ENCODE measurements around the gene ART4.
A peak's percentile ranks its signal among the peaks of the same experiment; 100 is the strongest.

Gene ART4

DNA sequence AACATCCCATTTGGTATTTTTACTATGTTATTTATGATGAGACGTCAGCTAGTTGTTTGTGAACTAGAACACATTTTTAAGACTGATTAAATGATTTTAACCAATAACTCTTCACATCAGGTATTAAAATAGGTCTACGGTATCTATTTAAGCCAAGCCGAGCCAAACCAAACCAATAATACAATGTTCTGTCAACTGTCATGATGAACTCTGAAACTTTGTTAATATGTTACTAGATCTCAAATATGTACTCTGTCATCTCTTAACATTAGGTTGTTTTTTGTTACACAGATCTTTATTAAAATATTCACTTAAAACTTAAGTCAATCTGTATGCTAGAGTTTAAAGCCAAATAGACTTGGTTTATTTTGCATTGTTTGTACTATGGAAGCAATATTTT, 1.0 kb downstream of the ART4 start:
- Mint-ChIP-seq H3K27ac (no peak overlapping the region), H3K9me3 (no peaks in the 10 kb centered on the region), H3K4me1 (peaks cover 6 to 22% of the 10 kb centered on the region in 2 donors), H3K27me3 (peaks cover 0 to 3% of the 10 kb centered on the region in 2 donors), H3K4me3 (no peak overlapping the region), H3K36me3 (no peaks in the 10 kb centered on the region)
- DNase-seq (no peak), ATAC-seq (replicated peaks) (no peak)

DNA sequence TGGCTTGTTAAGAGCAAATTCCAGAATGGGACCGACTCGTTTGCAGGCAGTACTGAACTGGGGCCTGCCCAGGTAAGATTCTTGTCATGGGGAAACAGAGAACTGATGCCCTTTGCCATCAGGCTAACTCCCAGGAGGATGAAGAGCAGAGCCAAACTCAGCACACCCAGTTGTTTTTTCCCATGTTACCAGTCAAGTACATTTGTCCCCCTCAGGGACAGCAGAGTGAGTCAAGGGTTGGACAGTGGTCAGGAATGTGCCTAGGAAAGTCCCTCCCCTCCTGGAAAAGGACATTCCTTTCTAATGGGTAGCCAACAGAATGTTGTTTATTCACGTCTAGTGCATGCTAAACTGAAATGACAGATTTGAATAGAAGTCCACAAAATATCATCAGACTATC, 1.6 kb downstream of the ART4 start:
- Mint-ChIP-seq H3K4me3 (no peak overlapping the region), H3K27me3 (peaks cover 0 to 3% of the 10 kb centered on the region in 2 donors), H3K27ac (no peak overlapping the region), H3K9me3 (no peaks in the 10 kb centered on the region), H3K4me1 (peaks cover 6 to 22% of the 10 kb centered on the region in 2 donors), H3K36me3 (no peaks in the 10 kb centered on the region)
- ATAC-seq (replicated peaks) (no peak), DNase-seq (no peak)

DNA sequence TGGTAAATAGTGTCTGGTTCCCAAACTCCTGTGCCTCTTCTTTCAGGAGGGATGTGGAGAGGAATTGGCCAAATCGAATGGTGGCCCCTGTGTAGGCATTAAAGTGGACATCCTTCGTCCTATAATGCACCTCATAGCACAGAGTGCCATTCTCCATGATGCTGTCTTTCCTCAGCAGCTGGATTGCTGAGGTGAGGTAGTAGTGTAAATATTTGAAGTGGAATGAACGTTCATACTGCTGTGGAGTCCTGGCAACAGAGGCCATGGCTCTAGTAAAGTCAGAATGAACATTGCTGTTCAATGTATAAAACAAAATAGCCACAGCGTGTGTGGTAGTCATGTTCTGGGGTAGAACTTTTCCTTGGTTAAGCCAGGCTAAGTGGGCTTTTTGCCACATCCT, 2.7 kb downstream of the ART4 start:
- Mint-ChIP-seq H3K4me1 (peaks cover 3 to 13% of the 10 kb centered on the region in 2 donors), H3K27ac (no peak overlapping the region)
- no peak for ATAC-seq (replicated peaks)

DNA sequence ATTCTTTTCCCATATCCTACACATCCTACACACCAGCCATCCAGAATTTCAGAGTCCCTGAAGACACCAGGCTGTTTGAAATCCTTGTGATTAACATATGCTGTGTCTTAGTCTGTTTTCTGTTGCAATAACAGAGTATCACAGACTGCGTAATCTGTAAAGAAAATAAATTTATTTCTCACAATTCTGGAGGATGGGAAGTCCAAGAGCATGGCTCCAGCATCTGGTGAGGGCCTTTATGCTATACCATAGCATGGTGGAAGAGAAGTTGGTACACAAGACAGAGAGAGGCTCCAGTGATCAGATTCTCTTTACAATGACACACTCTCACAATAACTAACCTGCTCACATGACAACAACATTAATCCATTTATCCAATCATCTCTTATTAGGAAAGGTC, 4.1 kb downstream of the ART4 start:
- peaks cover 4 to 8% of the 10 kb centered on the region in 2 donors for H3K4me1 Mint-ChIP-seq
- ATAC-seq (replicated peaks) (no peak), DNase-seq (no peak)
- H3K4me3 Mint-ChIP-seq = no peak overlapping the region
- peaks cover 0 to 7% of the 10 kb centered on the region in 2 donors for H3K27me3 Mint-ChIP-seq
- no peaks in the 10 kb centered on the region for H3K9me3 Mint-ChIP-seq
- no peaks in the 10 kb centered on the region for H3K36me3 Mint-ChIP-seq
- H3K27ac Mint-ChIP-seq = no peak overlapping the region

More for the DNA sequence above, 2.7 kb downstream of the ART4 start:
- H3K27me3 Mint-ChIP-seq = peaks cover 0 to 3% of the 10 kb centered on the region in 2 donors
- no peak for DNase-seq
- no peaks in the 10 kb centered on the region for H3K9me3 Mint-ChIP-seq
- no peaks in the 10 kb centered on the region for H3K36me3 Mint-ChIP-seq
- H3K4me3 Mint-ChIP-seq = no peak overlapping the region

DNA sequence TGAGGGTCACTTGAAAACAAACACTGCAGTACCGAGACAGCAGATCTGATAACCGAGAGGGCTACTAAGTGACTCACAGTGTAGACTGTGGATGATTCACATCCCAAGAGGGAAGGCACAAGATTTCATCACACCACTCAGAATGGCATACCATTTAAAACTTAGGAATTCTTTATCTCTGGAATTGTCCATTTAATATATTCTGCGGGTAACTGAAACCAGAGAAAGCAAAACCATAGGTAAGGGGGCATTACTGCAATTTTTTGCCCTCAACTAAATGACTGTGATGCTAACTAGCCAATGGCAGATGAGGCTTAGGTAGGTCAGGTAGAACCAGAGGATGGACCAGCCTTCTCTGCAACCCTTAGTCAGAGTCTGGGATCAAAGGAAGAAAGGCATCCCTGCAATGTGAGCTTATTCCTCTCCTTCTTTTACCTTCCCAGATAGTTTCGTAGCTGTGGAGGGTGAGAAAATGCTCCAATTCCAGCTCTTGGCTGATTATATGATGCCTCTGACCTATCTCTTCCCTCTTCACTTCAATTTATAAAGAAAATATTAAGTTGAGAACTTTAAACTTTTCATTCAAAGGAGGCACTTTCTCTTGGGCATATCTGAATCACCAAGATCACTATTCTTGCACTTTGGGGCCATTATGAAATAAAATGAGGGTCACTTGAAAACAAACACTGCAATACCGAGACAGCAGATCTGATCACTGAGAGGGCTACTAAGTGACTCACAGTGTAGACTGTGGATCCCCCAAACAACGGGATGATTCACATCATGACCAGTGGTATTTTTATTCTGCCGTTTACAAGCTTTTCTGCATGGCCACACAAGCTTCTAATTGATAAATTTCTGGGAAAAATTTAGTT, 6.8 kb downstream of the ART4 start:
- peaks cover 0 to 4% of the 10 kb centered on the region in 2 donors for H3K36me3 Mint-ChIP-seq
- no peak for DNase-seq
- H3K27ac Mint-ChIP-seq = no peak overlapping the region
- peaks cover 4 to 5% of the 10 kb centered on the region in 2 donors for H3K4me1 Mint-ChIP-seq
- H3K4me3 Mint-ChIP-seq = no peak overlapping the region
- peaks cover 5 to 14% of the 10 kb centered on the region in 2 donors for H3K27me3 Mint-ChIP-seq
- no peaks in the 10 kb centered on the region for H3K9me3 Mint-ChIP-seq
- no peak for ATAC-seq (replicated peaks)

DNA sequence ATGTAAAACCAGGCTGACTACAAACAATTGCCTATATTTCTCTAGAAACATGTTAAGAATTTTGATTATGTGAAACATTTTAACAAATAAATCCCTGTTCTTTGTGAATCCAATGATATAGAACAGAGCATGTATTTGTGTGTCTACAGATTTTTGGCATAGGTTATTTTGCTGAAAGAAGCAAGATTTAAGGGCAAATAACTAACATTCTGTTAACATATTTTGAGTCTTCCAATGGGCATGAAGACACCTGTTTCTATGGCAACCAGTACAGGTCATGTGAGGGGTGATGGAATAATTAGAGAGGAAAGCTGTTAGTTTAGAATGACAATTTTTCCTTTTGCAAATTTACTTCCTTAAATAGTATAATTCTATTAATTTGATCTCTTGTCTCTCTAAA, 8.8 kb downstream of the ART4 start:
- ATAC-seq (replicated peaks) = no peak
- DNase-seq = no peak
- Mint-ChIP-seq H3K36me3 (peaks cover 0 to 5% of the 10 kb centered on the region in 2 donors), H3K4me3 (no peak overlapping the region), H3K4me1 (peaks cover 0 to 4% of the 10 kb centered on the region in 2 donors), H3K27me3 (peaks cover 5 to 14% of the 10 kb centered on the region in 2 donors), H3K27ac (no peak overlapping the region), H3K9me3 (no peaks in the 10 kb centered on the region)

DNA sequence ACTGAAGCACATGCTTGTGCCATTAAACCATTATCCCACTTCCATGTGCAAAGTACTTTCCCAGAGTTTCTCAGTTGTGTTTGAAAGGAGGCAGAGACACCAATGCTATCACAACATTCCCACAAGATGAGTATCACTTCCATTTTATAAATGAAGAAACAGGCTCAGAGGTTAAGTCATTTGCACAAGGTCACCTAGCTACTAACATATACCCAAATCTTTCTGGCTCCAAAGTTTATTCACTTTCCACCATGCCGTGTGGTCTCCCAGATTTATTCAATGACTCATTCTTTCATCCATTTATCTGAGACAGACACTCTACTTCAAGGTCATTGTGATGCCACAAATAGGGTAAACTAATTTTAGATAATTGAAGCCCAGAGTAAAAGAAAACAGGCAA, 9.4 kb downstream of the ART4 start:
- Mint-ChIP-seq H3K36me3 (peaks cover 0 to 5% of the 10 kb centered on the region in 2 donors), H3K27me3 (peaks cover 5 to 14% of the 10 kb centered on the region in 2 donors), H3K4me1 (peaks cover 0 to 4% of the 10 kb centered on the region in 2 donors), H3K9me3 (no peaks in the 10 kb centered on the region), H3K27ac (no peak overlapping the region), H3K4me3 (no peak overlapping the region)
- ATAC-seq (replicated peaks) (no peak), DNase-seq (no peak)

DNA sequence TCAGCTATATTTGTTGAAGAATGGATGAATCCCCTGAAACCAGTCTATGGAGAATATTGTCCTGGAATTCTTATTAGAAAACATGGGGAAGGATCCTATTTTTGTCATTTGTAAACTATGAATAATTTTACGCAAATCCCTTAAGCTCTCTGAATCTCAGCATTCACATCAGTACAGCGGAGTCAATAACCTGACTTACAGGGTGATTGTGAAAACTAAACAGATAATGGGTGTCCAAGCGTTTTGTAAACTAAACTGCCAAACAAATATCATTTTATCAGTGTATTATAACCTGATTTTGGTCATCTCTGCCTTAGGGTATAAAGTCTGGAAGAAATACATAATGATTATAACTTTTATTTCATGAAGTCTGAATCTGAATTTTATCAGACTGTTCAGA, 10.0 kb downstream of the ART4 start:
- Mint-ChIP-seq H3K27ac (no peak overlapping the region), H3K27me3 (peaks cover 5 to 11% of the 10 kb centered on the region in 2 donors), H3K4me3 (no peak overlapping the region), H3K4me1 (peaks cover 0 to 4% of the 10 kb centered on the region in 2 donors), H3K36me3 (peaks cover 0 to 5% of the 10 kb centered on the region in 2 donors), H3K9me3 (no peaks in the 10 kb centered on the region)
- no peak for DNase-seq
- no peak for ATAC-seq (replicated peaks)

DNA sequence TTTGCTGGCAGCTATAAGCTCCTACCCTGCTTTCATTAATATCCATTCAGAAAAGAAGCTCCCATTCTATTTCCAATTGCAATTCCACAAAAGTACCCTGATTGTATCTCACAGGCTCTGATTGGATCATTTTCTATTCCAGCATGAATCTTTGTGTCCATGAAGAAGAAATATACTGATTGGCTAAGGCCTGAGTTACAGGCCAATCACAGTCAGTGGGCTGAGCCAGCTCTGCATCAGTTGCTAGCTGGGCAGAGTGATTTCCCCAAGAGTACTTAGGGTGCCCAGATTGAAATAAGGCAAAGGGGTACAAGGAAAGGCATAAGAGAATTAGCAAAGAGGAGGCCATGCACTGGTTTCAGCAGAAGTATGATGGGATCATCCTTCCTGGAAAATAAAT, 14.4 kb downstream of the ART4 start:
- DNase-seq (no peak), ATAC-seq (replicated peaks) (peak; percentile 66 to 68)
- Mint-ChIP-seq H3K36me3 (peaks cover 0 to 5% of the 10 kb centered on the region in 2 donors), H3K4me3 (no peak overlapping the region), H3K27ac (no peak overlapping the region), H3K4me1 (no peaks in the 10 kb centered on the region), H3K27me3 (peaks cover 3 to 7% of the 10 kb centered on the region in 2 donors), H3K9me3 (no peaks in the 10 kb centered on the region)

DNA sequence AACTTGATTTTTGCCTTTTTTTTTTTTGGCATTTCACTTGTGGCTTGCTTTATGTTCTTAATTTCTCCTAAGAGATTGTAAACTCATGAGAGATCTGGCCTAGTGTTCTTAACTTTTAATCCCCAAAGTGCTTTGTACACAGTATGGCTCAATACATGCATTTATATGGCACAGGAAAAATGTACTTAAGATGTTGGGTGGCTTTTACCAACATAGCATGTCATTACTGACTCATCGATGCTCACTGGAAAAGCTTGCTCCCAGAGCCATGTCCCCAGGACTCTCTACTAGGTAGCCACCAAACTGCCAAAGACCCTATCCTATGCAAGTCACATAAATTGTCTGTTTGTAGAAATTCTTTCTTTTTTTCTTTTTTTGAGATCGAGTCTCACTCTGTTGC, 16.3 kb downstream of the ART4 start:
- DNase-seq = no peak
- H3K27ac Mint-ChIP-seq = no peak overlapping the region
- peaks cover under 1 to 5% of the 10 kb centered on the region in 2 donors for H3K36me3 Mint-ChIP-seq
- no peak for ATAC-seq (replicated peaks)
- no peak overlapping the region for H3K4me3 Mint-ChIP-seq
- H3K27me3 Mint-ChIP-seq = peaks cover 0 to 3% of the 10 kb centered on the region in 2 donors
- no peaks in the 10 kb centered on the region for H3K9me3 Mint-ChIP-seq
- H3K4me1 Mint-ChIP-seq = no peaks in the 10 kb centered on the region

DNA sequence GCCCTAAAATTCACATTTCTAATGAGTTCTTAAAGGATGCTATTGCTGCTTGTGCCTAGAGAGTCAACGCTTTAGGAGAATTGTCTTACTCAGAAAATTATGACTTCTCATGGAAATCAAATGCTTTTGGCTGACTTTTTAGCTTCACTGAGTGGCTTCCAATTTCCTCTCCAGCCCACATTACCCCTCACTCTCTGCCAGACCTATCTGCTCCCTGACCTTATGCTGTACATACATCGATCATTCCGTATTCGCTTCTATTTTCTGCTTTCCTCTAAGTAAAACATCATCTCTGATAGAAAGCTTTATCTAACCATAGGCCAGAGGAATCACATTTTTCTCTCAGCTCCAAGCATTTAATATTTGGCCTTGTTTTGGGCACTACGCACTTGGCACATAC, 16.8 kb downstream of the ART4 start:
- no peak overlapping the region for H3K4me3 Mint-ChIP-seq
- H3K36me3 Mint-ChIP-seq = peaks cover 1% of the 10 kb centered on the region in 2 donors
- ATAC-seq (replicated peaks) = no peak
- no peaks in the 10 kb centered on the region for H3K4me1 Mint-ChIP-seq
- no peaks in the 10 kb centered on the region for H3K9me3 Mint-ChIP-seq
- no peak for DNase-seq
- no peaks in the 10 kb centered on the region for H3K27me3 Mint-ChIP-seq
- H3K27ac Mint-ChIP-seq = no peak overlapping the region

DNA sequence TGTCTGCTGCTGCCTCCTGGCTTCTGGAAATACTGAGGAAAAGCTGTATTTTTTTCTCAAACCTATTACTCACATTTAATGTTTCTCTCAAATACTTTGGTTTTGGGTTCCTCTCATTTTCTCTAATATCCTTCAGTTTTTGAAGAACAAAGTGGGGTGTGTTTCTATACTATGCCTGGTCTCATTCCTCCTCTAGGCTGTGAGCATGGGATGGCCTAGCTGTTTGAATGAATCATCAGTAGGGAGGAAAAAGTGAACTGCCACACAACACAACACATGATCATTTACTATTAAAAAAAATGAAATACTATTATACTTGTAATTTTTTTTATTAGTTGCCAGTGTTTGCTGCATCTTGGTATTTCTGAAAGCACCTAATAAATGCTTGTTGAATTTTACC, 18.1 kb downstream of the ART4 start:
- DNase-seq (no peak), ATAC-seq (replicated peaks) (no peak)
- no peak overlapping the region for H3K27ac Mint-ChIP-seq
- H3K4me1 Mint-ChIP-seq = no peaks in the 10 kb centered on the region
- H3K27me3 Mint-ChIP-seq = no peaks in the 10 kb centered on the region
- H3K36me3 Mint-ChIP-seq = peaks cover 1 to 3% of the 10 kb centered on the region in 2 donors
- no peak overlapping the region for H3K4me3 Mint-ChIP-seq
- no peaks in the 10 kb centered on the region for H3K9me3 Mint-ChIP-seq

DNA sequence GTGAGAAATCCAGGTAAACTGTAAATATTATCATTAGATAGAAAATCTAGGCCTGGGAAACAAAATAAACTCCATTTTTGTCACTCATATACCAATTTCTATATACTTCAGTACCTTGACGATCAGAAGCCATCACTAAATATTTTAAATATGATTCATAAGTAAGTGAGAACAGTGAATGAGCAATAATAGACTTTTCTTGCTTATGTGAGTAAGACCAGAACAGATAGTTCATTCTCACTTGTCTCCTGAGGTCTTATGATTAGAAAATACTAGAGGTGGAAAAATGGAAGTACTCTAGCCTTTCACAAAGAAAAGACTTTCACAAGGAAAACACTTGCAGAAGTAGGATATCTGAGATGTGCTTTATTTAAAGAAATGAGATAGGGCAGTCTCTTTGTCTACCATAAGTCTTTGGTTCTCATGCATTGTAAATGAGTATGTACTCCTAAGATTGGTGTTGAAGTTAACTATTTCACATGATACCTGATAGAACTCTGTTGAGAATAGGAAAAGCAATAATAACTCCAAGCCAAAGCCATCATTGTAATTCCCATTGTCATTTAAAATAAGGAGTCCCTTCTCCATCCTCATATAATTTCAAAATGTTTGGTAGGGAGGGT, 19.2 kb downstream of the ART4 start:
- Mint-ChIP-seq H3K27me3 (no peaks in the 10 kb centered on the region), H3K36me3 (peaks cover 1 to 3% of the 10 kb centered on the region in 2 donors), H3K4me3 (no peak overlapping the region), H3K4me1 (no peaks in the 10 kb centered on the region), H3K27ac (no peak overlapping the region), H3K9me3 (no peaks in the 10 kb centered on the region)
- ATAC-seq (replicated peaks) (no peak), DNase-seq (no peak)

DNA sequence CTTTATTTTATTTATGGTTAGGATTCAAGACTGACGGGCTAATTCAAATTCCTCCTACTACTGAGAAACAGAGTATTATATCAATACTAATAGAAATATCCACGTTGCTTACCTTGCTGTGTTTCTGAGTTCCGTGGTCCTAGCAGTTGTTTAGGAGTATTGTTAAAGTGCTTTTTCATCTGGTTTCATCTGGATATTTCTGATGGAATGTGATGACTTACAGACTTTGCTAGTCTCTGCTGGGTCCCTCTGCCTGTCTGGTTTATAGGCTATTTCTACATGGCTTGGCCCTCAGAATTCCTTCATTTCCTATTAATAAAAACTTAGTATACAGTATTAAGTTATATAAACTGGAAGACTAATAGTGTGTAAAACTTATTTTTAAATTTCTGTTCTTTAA, 29.3 kb downstream of the ART4 start, which contains the start of gene SMCO3:
TSS of gene SMCO3 (minus strand) at position 169 of the 400 bp plus-strand sequence. CDS start 7,502 bp downstream, outside the sequence.
- H3K4me3 Mint-ChIP-seq = no peak within 1 kb of the TSS

DNA sequence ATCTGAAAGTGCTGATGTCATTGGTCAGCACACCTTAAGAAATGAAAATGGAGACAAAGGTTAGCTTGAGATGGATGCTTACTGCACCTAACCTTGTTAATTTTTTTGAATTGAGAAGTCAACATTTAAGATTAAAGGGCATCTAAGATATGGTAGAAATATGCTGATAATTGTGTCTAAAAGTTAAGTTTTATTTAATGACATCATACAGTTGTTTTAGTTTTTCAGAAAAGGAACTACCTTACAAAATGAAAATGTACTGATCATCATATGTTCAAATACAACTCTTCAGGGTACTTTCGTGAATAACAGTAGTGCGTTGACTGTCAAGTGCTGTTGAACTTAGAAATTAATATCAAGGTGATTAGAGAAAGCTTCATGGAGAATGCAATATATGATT, 31.8 kb downstream of the ART4 start:
- H3K4me3 Mint-ChIP-seq = no peak overlapping the region
- H3K4me1 Mint-ChIP-seq = peaks cover 7 to 8% of the 10 kb centered on the region in 2 donors
- ATAC-seq (replicated peaks) (no peak), DNase-seq (no peak)
- no peaks in the 10 kb centered on the region for H3K27me3 Mint-ChIP-seq
- no peaks in the 10 kb centered on the region for H3K36me3 Mint-ChIP-seq
- no peak overlapping the region for H3K27ac Mint-ChIP-seq
- no peaks in the 10 kb centered on the region for H3K9me3 Mint-ChIP-seq

More for the DNA sequence above, 29.3 kb downstream of the ART4 start, which contains the start of gene SMCO3:
- Mint-ChIP-seq H3K27me3 (peaks cover 0 to 9% of the 10 kb centered on the region in 2 donors), H3K9me3 (peaks cover 2 to 3% of the 10 kb centered on the region in 2 donors), H3K4me1 (peaks cover 7 to 8% of the 10 kb centered on the region in 2 donors), H3K36me3 (peaks cover 1 to 8% of the 10 kb centered on the region in 2 donors), H3K27ac (peak within 1 kb of the TSS; percentile 59)
- ATAC-seq (replicated peaks) = no peak
- no peak for DNase-seq

Data from stimulated activated naive B cell treated with anti-CD40 and anti-IgM and Interleukin-4, amounts not matched to agents 10 μg/mL and 1 μg/mL and 100 μg/mL, for 72 hours (primary cell).